GM18498 (cell line): ENCODE measurements around the gene IHH.

Experiments used
- ATAC-seq: cut with Tn5 transposase; IDR thresholded peaks from one replicate; pipeline ENCODE4 v1.9.1; 2021; ENCODE audit warnings: mild to moderate bottlenecking, moderate library complexity; ENCODE audit not compliant: unreplicated experiment

The IHH gene

GRCh38 chr2:219021591-219021990 lies 39.1 kb downstream of the IHH start:
- no peak for ATAC-seq

GRCh38 chr2:219020604-219021365 lies 39.9 kb downstream of the IHH start:
- ATAC-seq = no peak

- no peak for ATAC-seq
Measured at GRCh38 chr2:219019436-219019835, 41.3 kb downstream of the IHH start.

- ATAC-seq = no peak
Measured at GRCh38 chr2:219018726-219019125, 42.0 kb downstream of the IHH start.

GRCh38 chr2:219018286-219018685 lies 42.4 kb downstream of the IHH start:
- ATAC-seq = no peak

DNA sequence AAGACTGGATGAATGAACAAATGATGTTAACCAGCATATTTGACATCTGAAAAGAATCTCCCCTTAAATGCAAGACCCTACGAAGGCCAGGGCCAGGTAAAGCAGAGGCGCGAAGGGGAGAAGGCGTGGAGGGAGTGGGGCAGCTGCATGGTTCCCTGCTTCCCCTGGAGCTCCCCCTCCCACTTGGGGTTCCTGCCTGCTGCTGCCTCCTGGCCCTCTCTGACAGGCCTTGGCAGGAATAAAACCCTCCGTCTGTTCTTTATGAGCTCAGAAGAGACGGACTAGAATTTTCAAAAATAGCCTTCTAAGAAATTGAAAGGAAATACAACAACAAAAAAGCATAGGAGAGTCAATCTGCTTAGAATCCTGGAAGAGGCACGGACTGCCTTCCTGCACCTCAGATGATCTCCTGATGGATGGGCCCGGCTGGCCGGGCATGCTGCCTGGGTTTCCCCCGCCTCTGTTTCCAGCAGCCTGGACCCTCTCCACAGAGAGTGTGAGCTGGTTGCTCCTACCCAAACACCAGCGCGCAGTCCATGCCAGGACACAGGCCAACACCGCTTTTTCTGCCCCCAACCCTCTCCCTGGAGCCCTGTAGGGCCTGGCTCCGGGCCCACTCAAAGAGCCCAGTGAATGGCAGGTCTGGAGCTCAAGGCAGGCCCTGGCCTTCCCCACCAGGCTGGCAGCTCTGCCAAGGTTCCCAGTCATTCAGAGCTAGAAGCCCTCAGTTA lies 43.4 kb downstream of the IHH start:
- no peak for ATAC-seq

- no peak for ATAC-seq
Measured at GRCh38 chr2:219016721-219017120, 44.0 kb downstream of the IHH start.

DNA sequence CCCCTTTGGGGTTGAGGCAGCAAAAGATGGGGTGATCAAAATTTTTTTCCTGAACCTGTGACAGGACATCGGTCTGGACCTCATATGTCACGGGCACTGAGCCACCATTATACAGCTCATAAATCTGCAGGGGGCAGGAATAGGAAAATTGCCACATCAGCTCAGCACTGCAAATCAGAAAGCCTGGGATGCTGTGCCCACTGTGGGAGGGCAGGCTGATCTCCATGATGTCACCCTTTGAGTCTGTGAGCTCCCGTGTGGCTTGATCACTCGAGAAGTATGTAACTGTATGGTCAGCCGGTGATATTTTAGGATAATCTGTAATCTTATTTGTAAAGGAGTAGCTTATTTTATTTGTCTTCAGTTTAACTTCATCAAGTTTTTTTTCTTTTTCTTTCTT lies 49.8 kb downstream of the IHH start:
- ATAC-seq = no peak

DNA sequence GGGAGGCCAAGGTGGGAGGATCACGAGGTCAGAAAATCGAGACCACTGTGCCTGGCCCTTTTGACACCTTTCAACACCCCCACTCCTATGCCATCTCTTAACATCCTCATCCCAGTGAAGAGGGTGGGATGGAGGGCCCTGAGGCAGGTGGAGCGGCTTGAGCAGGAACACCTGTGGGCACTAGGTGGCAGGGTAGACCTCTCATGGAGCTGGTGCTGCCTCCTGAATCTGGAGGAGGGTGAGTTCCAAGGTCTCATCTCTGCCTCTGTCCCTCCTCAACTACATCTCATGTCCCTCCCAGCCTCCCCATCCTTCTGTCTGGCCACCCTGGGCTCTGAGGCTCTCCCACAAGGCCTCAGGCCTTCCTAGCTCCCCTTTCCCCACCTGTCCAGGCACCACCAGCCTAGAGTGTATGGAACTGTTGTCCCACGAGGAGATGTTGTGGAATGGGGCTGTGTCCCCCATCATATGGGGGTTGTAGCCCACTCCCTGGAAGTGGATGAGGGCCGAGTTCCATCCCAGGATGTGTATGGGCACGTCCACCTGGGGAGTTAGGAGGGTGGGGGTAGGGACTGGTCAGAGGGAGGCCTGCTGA lies 50.5 kb downstream of the IHH start:
- ATAC-seq = peak; percentile 57

DNA sequence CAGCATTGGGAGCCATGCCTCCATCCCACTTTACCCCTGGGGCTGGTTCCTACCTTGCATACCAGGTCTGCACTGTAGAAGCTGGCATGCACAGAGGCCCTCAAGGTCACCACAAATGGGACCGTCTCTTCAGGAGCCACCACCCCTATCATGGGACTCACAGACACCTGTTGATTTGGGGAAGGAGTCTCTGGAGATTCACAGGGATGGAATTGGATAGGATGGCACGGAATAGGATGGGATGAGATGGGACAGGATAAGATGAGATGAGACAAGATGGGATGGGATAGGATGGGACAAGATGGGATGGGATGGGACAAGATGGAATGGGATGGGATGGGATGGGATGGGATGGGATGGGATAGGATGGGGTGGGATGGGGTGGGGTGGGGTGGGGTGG lies 51.4 kb downstream of the IHH start:
- ATAC-seq = no peak
